NCI-H2196 treated with DMSO at 0.1 percent for 48 hours (cell line): ENCODE data around the gene ABLIM2.
A peak's percentile ranks its signal among the peaks of the same experiment; 100 is the strongest.
"Not testable (repeated sequence)": the region's sequence is repeated elsewhere in the genome, so short reads cannot be mapped to it uniquely, and the experiment has no call there.

ENCODE experiments used
- DNase-seq: peaks from one replicate; lab custom pipeline; 2025; ENCODE audit not compliant: unreplicated experiment; lab: John Stamatoyannopoulos, UW

ABLIM2 gene

GRCh38 chr4:7945709-7946380 is 212.8 kb downstream of the ABLIM2 start:
- DNase-seq: no peak

- no peak for DNase-seq
These were observed 213.9 kb downstream of the ABLIM2 start for GRCh38 chr4:7944599-7945220.

- DNase-seq: not testable (repeated sequence)
These were observed 214.9 kb downstream of the ABLIM2 start for GRCh38 chr4:7943688-7944087.

GRCh38 chr4:7943211-7943610 is 215.4 kb downstream of the ABLIM2 start:
- DNase-seq: no peak

GRCh38 chr4:7941965-7942496 is 216.6 kb downstream of the ABLIM2 start:
- DNase-seq: no peak

GRCh38 chr4:7941111-7941964 is 217.3 kb downstream of the ABLIM2 start:
- no peak for DNase-seq

- peak; percentile 63 for DNase-seq
These were observed 219.1 kb downstream of the ABLIM2 start, which contains the start of gene AFAP1 for GRCh38 chr4:7939377-7940108. Gene AFAP1, minus strand, starts transcription at chr4:7939861. Its CDS starts 67,783 bp downstream, at chr4:7872078.

GRCh38 chr4:7938609-7939376 is 219.8 kb downstream of the ABLIM2 start:
- DNase-seq: no peak

GRCh38 chr4:7938266-7938608 is 220.4 kb downstream of the ABLIM2 start:
- DNase-seq: no peak

- no peak for DNase-seq
These were observed 221.6 kb downstream of the ABLIM2 start for GRCh38 chr4:7937006-7937405.

GRCh38 chr4:7933651-7934510 is 224.7 kb downstream of the ABLIM2 start:
- DNase-seq: no peak

- no peak for DNase-seq
These were observed 226.3 kb downstream of the ABLIM2 start for GRCh38 chr4:7932287-7932686.

GRCh38 chr4:7929118-7929951 is 229.3 kb downstream of the ABLIM2 start:
- no peak for DNase-seq

GRCh38 chr4:7928711-7929110 is 229.9 kb downstream of the ABLIM2 start:
- DNase-seq: no peak

- DNase-seq: no peak
These were observed 231.8 kb downstream of the ABLIM2 start for GRCh38 chr4:7926822-7927221.

- DNase-seq: no peak
These were observed 234.0 kb downstream of the ABLIM2 start for GRCh38 chr4:7924570-7924969.

GRCh38 chr4:7924163-7924562 is 234.4 kb downstream of the ABLIM2 start:
- DNase-seq: no peak

- no peak for DNase-seq
These were observed 236.1 kb downstream of the ABLIM2 start for GRCh38 chr4:7922466-7922865.
